GM18517 (cell line): ENCODE measurements around the gene STK38L.
A peak's percentile ranks its signal among the peaks of the same experiment; 100 is the strongest.

ENCODE experiments used
- ATAC-seq: cut with Tn5 transposase; IDR thresholded peaks from one replicate; pipeline ENCODE4 v1.9.1; 2021; ENCODE audit warnings: mild to moderate bottlenecking, moderate library complexity; ENCODE audit not compliant: unreplicated experiment

Gene STK38L

GRCh38 chr12:27243804-27244688, at the start of gene STK38L:
STK38L (plus strand) TSS chr12:27244286; CDS start chr12:27297721, 53,435 bp downstream.
- ATAC-seq: peak; percentile 83

- ATAC-seq: no peak
Observed at GRCh38 chr12:27194644-27195043, 49.4 kb upstream of the STK38L start.

- ATAC-seq: no peak
Observed at GRCh38 chr12:27198036-27198435, 46.0 kb upstream of the STK38L start.

- ATAC-seq: no peak
Observed at GRCh38 chr12:27199638-27200300, 44.3 kb upstream of the STK38L start.

GRCh38 chr12:27201169-27201568, 42.9 kb upstream of the STK38L start:
- no peak for ATAC-seq

GRCh38 chr12:27206801-27207502, 37.1 kb upstream of the STK38L start:
- peak; percentile 15 for ATAC-seq

GRCh38 chr12:27207615-27208413, 36.3 kb upstream of the STK38L start:
- peak; percentile 78 for ATAC-seq

- ATAC-seq: peak; percentile 20
Observed at GRCh38 chr12:27208414-27208750, 35.7 kb upstream of the STK38L start.

- no peak for ATAC-seq
Observed at GRCh38 chr12:27209257-27209910, 34.7 kb upstream of the STK38L start.

- no peak for ATAC-seq
Observed at GRCh38 chr12:27210187-27210586, 33.9 kb upstream of the STK38L start.

GRCh38 chr12:27212861-27213260, 31.2 kb upstream of the STK38L start:
- ATAC-seq: no peak

GRCh38 chr12:27213304-27213703, 30.8 kb upstream of the STK38L start:
- ATAC-seq: no peak

GRCh38 chr12:27213830-27214787, 30.0 kb upstream of the STK38L start:
- ATAC-seq: no peak

- no peak for ATAC-seq
Observed at GRCh38 chr12:27217590-27217989, 26.5 kb upstream of the STK38L start.

GRCh38 chr12:27219693-27220054, 24.4 kb upstream of the STK38L start:
- no peak for ATAC-seq

GRCh38 chr12:27220055-27220987, 23.8 kb upstream of the STK38L start:
- peak; percentile 74 for ATAC-seq

GRCh38 chr12:27220988-27221345, 23.1 kb upstream of the STK38L start:
- no peak for ATAC-seq
